Activated CD4-positive, alpha-beta T cell treated with anti-CD3 and anti-CD28 coated beads, Interleukin-2, amount 10 ng/mL, durations not matched to agents 7 days and 5 days (primary cell): ENCODE data around the gene COL23A1. TPM values are rescaled to one million over a fixed set of nuclear protein-coding genes. Genes with fewer than 3 reads are reported as not detected.

ENCODE experiments used
- CTCF ChIA-PET: fragments of 350-600 bp; sonication (Branson Sonifier 250); formaldehyde crosslinking; loops from one replicate; lab custom pipeline; 2021; ENCODE audit warnings: antibody characterized with exemption; lab: Charles Lee
- POLR2A ChIA-PET: fragments of 350-600 bp; sonication (Branson Sonifier 250); formaldehyde crosslinking; loops from one replicate; lab custom pipeline; 2021; ENCODE audit warnings: antibody characterized with exemption; lab: Charles Lee
- DNase-seq: peaks from one replicate; pipeline ENCODE4 v3.0.0-alpha.2; 2020
- H3K27ac Mint-ChIP-seq: one replicate; pipeline ENCODE4 v1.8.0; 2021; ENCODE audit warnings: mild to moderate bottlenecking, moderate library complexity, mixed read lengths
- H3K27me3 Mint-ChIP-seq: one replicate; pipeline ENCODE4 v1.8.0; 2021; ENCODE audit warnings: mixed read lengths
- H3K36me3 Mint-ChIP-seq: one replicate; pipeline ENCODE4 v1.8.0; 2021; ENCODE audit warnings: low read depth, mixed read lengths
- H3K4me1 Mint-ChIP-seq: one replicate; pipeline ENCODE4 v1.8.0; 2021; ENCODE audit warnings: mixed read lengths
- H3K4me3 Mint-ChIP-seq: one replicate; pipeline ENCODE4 v1.8.0; 2021; ENCODE audit warnings: mild to moderate bottlenecking, moderate library complexity, mixed read lengths
- H3K9me3 Mint-ChIP-seq: one replicate; pipeline ENCODE4 v1.8.0; 2021; ENCODE audit warnings: mixed read lengths
- total RNA-seq, 2 experiments: library from RNA; stranded (reverse); gene quantifications; one replicate each; pipeline ENCODE4 v1.2.3, GENCODE V29; 2021

The COL23A1 gene
- total RNA-seq, 2 experiments from 2014 or later: 0.27 TPM; not detected in 1

GRCh38 chr5:178389796-178390195, 200.4 kb downstream of the COL23A1 start:
- Mint-ChIP-seq H3K36me3 (no peaks in the 10 kb centered on the region), H3K4me1 (no peaks in the 10 kb centered on the region), H3K27me3 (peaks cover 2% of the 10 kb centered on the region), H3K4me3 (no peak overlapping the region), H3K9me3 (no peaks in the 10 kb centered on the region), H3K27ac (no peak overlapping the region)
- ChIA-PET CTCF (no interaction called here), POLR2A (no interaction called here)
- no peak for DNase-seq

DNA sequence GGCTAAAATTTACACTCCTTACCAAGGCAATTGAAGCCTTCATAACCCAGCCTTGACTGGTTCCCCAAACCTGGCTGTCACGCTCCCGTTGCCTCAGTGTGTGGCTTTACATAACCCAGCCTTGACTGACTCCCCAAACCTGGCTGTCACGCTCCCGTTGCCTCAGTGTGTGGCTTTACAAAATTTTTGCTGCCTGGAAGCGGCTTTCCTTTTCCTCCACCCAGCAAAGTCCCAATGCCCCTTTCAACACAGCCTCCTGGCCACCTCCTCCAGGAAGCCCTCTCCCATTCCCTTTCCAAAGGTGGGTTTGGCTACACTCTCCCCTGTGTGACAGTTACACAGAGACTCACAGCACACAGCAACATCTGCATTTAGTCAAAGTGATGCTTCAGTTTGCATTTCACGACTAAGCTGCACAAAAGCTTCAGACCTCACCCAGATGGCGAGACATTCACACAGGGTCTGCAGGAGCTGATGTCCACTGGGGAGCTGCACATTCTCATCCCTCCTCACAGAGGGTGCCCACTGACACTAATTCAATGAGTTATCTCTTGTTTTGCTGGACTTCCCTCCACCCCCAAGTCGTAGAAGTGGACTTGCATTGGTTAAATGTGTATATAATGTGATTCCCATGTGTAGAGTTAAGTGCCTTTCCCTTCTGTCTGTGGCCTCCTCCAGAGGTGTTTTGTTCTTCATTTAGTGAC, 201.0 kb downstream of the COL23A1 start:
- Mint-ChIP-seq H3K9me3 (no peaks in the 10 kb centered on the region), H3K4me1 (no peaks in the 10 kb centered on the region), H3K27me3 (peaks cover 2% of the 10 kb centered on the region), H3K4me3 (no peak overlapping the region), H3K27ac (no peak overlapping the region), H3K36me3 (no peaks in the 10 kb centered on the region)
- ChIA-PET POLR2A (no interaction called here), CTCF (no interaction called here)
- DNase-seq: no peak

DNA sequence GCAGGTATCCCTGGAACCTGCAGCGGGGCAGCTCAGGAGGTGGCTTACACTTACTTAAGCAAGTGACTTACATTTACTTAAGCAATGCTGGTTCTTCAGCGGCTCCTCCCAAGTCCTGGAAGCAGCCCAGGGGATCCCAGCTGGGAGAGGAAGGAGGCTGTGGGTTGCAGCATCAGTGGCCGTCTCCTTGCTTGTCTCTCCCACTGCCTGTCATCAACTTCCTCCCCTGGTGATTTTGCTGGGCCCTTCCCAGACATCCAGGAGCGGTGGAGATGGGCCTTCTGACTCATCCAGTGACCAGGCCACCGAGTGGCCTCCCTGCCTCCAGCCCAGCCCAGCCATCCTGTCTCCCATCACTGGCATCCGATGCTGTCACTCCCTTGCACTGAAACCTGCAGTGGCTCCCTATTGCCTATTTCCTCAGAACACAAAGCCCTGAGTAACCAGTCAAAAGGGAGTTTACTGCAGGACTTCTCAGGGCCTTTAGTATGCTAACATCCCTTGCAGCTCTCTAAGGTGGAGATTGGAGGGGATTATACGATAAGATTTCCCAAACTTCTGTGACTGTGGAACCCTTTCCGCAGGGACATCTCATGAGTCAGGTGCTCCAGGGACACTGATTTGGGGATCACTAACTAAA, 201.7 kb downstream of the COL23A1 start:
- H3K36me3 Mint-ChIP-seq: no peaks in the 10 kb centered on the region
- POLR2A ChIA-PET: no interaction called here
- H3K27ac Mint-ChIP-seq: no peak overlapping the region
- CTCF ChIA-PET: no interaction called here
- DNase-seq: no peak
- H3K4me1 Mint-ChIP-seq: no peaks in the 10 kb centered on the region
- peaks cover 2% of the 10 kb centered on the region for H3K27me3 Mint-ChIP-seq
- H3K9me3 Mint-ChIP-seq: no peaks in the 10 kb centered on the region
- no peak overlapping the region for H3K4me3 Mint-ChIP-seq

GRCh38 chr5:178387856-178388190, 202.4 kb downstream of the COL23A1 start:
- CTCF ChIA-PET: no interaction called here
- Mint-ChIP-seq H3K4me1 (no peaks in the 10 kb centered on the region), H3K36me3 (no peaks in the 10 kb centered on the region), H3K9me3 (no peaks in the 10 kb centered on the region), H3K27me3 (no peaks in the 10 kb centered on the region), H3K27ac (no peak overlapping the region), H3K4me3 (no peak overlapping the region)
- no peak for DNase-seq
- POLR2A ChIA-PET: no interaction called here

- no peak overlapping the region for H3K4me3 Mint-ChIP-seq
- CTCF ChIA-PET: interaction anchor here (0.6 kb wide), 1 partner anchor 55 kb away, joined by 3 read pairs; no protein-coding TSS in a partner anchor
These were observed 202.9 kb downstream of the COL23A1 start for GRCh38 chr5:178387061-178387855.

GRCh38 chr5:178386336-178386931, 203.8 kb downstream of the COL23A1 start:
- Mint-ChIP-seq H3K27ac (no peak overlapping the region), H3K4me1 (no peaks in the 10 kb centered on the region), H3K4me3 (no peak overlapping the region), H3K9me3 (no peaks in the 10 kb centered on the region), H3K36me3 (no peaks in the 10 kb centered on the region), H3K27me3 (no peaks in the 10 kb centered on the region)
- ChIA-PET CTCF (interaction anchor here (0.7 kb wide), 1 partner anchor 8 kb away, joined by 3 read pairs; no protein-coding TSS in a partner anchor), POLR2A (no interaction called here)
- DNase-seq: no peak

More at GRCh38 chr5:178387061-178387855, 202.9 kb downstream of the COL23A1 start:
- no peaks in the 10 kb centered on the region for H3K27me3 Mint-ChIP-seq
- POLR2A ChIA-PET: no interaction called here
- no peak for DNase-seq
- H3K4me1 Mint-ChIP-seq: no peaks in the 10 kb centered on the region
- H3K36me3 Mint-ChIP-seq: no peaks in the 10 kb centered on the region
- no peak overlapping the region for H3K27ac Mint-ChIP-seq
- no peaks in the 10 kb centered on the region for H3K9me3 Mint-ChIP-seq

DNA sequence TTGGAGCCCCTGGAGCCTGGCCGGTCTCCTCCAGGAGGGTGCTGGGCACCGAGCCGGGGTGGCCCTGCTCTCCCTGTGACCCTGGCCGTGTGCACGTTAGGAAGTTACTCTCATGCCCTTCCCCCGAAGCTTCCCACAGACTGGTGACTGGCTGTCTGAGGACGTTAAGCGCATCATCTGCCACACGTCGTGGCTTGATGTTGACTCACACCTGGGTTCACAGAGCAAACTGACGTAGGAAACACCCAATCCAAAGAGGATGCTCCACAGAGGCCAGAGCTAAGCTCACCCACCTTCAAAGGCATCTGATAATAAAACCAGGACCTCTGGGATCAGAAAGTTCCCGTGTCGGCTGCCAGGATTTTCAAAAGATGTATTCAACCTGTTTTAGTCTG, 204.7 kb downstream of the COL23A1 start:
- Mint-ChIP-seq H3K27ac (no peak overlapping the region), H3K4me3 (no peak overlapping the region), H3K4me1 (no peaks in the 10 kb centered on the region), H3K9me3 (no peaks in the 10 kb centered on the region), H3K36me3 (no peaks in the 10 kb centered on the region), H3K27me3 (no peaks in the 10 kb centered on the region)
- POLR2A ChIA-PET: no interaction called here
- CTCF ChIA-PET: no interaction called here
- no peak for DNase-seq

DNA sequence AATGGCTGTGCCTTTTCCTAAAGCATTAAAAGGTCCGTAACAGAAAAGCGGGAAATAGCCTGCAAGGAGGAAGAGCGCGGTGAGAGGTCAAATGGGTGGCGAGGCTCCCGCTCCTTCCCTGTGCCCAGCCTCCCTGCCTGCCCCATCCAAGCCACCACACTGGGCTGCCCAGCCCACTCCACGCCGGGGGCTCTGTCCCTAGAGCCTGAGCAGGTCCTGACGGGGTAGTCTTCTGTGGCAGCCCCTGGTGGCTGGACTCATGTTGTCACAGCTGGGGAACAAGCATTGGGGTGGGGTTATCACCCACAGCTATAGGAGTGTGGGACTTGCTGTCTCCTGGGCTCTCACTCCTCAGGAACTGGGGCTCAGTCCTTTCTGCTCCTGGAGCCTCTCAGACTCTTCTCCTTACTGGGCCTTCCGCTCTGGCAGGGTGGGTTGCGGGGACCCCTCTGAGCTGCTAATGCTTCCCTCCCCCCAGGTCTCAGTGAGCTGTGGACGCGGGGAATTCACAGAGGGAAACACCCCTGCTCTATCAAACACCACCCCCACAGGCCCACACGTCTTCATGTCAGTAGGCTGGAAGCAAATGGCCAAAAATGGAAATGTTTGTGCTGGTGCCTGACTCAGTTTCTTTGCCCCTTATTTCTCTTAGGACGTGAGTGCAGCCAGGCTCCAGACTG, 205.2 kb downstream of the COL23A1 start:
- no peaks in the 10 kb centered on the region for H3K4me1 Mint-ChIP-seq
- POLR2A ChIA-PET: no interaction called here
- H3K27ac Mint-ChIP-seq: no peak overlapping the region
- DNase-seq: no peak
- no peaks in the 10 kb centered on the region for H3K36me3 Mint-ChIP-seq
- CTCF ChIA-PET: no interaction called here
- no peak overlapping the region for H3K4me3 Mint-ChIP-seq
- H3K9me3 Mint-ChIP-seq: no peaks in the 10 kb centered on the region
- no peaks in the 10 kb centered on the region for H3K27me3 Mint-ChIP-seq

- no peaks in the 10 kb centered on the region for H3K4me1 Mint-ChIP-seq
- POLR2A ChIA-PET: no interaction called here
- no peak overlapping the region for H3K4me3 Mint-ChIP-seq
- H3K27ac Mint-ChIP-seq: no peak overlapping the region
- CTCF ChIA-PET: no interaction called here
- H3K36me3 Mint-ChIP-seq: no peaks in the 10 kb centered on the region
- no peaks in the 10 kb centered on the region for H3K27me3 Mint-ChIP-seq
- H3K9me3 Mint-ChIP-seq: no peaks in the 10 kb centered on the region
- no peak for DNase-seq
These were observed 206.0 kb downstream of the COL23A1 start for GRCh38 chr5:178383919-178384815.

DNA sequence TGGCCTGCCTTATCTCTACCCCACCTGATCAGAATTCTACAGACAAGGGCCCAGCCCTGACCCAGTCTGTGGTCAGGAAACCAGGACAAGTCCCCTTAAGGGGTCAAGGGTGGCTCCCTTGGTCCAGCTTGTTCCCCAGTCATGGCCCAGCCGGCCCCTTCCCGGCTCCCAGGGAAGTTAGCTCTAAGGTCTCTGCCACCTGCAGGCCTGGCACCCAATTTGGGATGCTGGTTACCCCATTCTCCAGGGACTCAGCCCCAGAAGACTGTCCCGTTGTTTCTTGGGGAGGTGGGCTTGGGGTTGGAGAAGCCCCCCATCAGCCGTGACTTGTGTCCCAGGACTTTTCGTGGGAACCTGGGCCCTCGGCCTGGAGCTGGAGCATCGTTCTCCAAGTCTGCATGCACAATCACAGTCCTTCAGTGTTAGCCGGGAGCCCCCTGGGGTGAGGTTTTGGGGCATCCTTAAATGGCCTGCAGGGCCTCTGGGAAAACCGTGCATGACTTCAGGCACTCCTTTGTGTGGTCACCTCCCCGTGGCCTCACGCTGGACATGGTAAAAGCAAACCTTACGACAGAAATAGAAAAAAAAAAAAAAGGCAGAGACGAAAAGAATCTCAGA, 206.8 kb downstream of the COL23A1 start:
- Mint-ChIP-seq H3K9me3 (no peaks in the 10 kb centered on the region), H3K4me1 (no peaks in the 10 kb centered on the region), H3K27me3 (no peaks in the 10 kb centered on the region), H3K27ac (no peak overlapping the region), H3K36me3 (no peaks in the 10 kb centered on the region), H3K4me3 (no peak overlapping the region)
- DNase-seq: no peak
- CTCF ChIA-PET: no interaction called here
- POLR2A ChIA-PET: no interaction called here

- Mint-ChIP-seq H3K4me3 (no peak overlapping the region), H3K27ac (no peak overlapping the region), H3K9me3 (no peaks in the 10 kb centered on the region), H3K27me3 (no peaks in the 10 kb centered on the region), H3K4me1 (no peaks in the 10 kb centered on the region), H3K36me3 (no peaks in the 10 kb centered on the region)
- CTCF ChIA-PET: no interaction called here
- POLR2A ChIA-PET: no interaction called here
- no peak for DNase-seq
These were observed 207.4 kb downstream of the COL23A1 start for GRCh38 chr5:178382754-178383164.
